Esophagus squamous epithelium (tissue), 5 donors: Measurements from ENCODE around the gene MTFR1L. TPM values are rescaled to one million over a fixed set of nuclear protein-coding genes. Genes with fewer than 3 reads are reported as not detected.
A peak's percentile ranks its signal among the peaks of the same experiment; 100 is the strongest.

Experiments
- DNase-seq: peaks from one replicate; lab custom pipeline; 2025; lab: John Stamatoyannopoulos, UW
- H3K27ac ChIP-seq, 4 donors: fragments of 200-600 bp; sonication (generic); one replicate each; pipeline ENCODE4 v1.5.1; 2016 to 2019; ENCODE audit warnings: mild to moderate bottlenecking in 1 of 4
- H3K27me3 ChIP-seq, 4 donors: fragments of 200-600 bp; sonication (generic); 1 replicate in 3 of 4; 2 replicates in 1 of 4; pipeline versions ENCODE4 v1.5.1 to v1.6.0; 2017 to 2021; ENCODE audit warnings: antibody characterized with exemption in 1 of 4
- H3K36me3 ChIP-seq, 3 donors: fragments of 200-600 bp; sonication (generic); one replicate each; pipeline ENCODE4 v1.5.1; 2016 to 2019
- H3K4me1 ChIP-seq, 3 donors: fragments of 200-600 bp; sonication (generic); one replicate each; pipeline ENCODE4 v1.5.1; 2017 to 2019
- H3K4me3 ChIP-seq, 4 donors: fragments of 200-600 bp; sonication (generic); 1 replicate in 3 of 4; 2 replicates in 1 of 4; pipeline ENCODE4 v1.5.1; 2016 to 2019; ENCODE audit warnings: mild to moderate bottlenecking in 2 of 4, moderate library complexity in 1 of 4
- H3K9me3 ChIP-seq, 3 donors: fragments of 200-600 bp; sonication (generic); one replicate each; pipeline ENCODE4 v1.5.1; 2016 to 2019
- CTCF ChIP-seq, 6 experiments: fragments of 450-650 bp in 4 of 6; fragments of 200-600 bp in 2 of 6; sonication (generic) in 2 of 6; IDR thresholded peaks; one replicate each; pipeline ENCODE4 v1.5.1; 2016 to 2019; ENCODE audit warnings: antibody characterized with exemption in 6 of 6, mild to moderate bottlenecking in 4 of 6, moderate library complexity in 4 of 6
- POLR2A ChIP-seq, 4 donors: fragments of 450-650 bp; IDR thresholded peaks; one replicate each; pipeline ENCODE4 v1.6.1; 2017; ENCODE audit warnings: antibody characterized with exemption in 4 of 4, mild to moderate bottlenecking in 4 of 4, moderate library complexity in 3 of 4
- WGBS, 2 donors: methylation state at CpG; one replicate each; pipeline ENCODE4 v1.1.5; 2018; 5-methylcytosine and 5-hydroxymethylcytosine counted together
- intact Hi-C: fragments of 100-400 bp; cut with DNase I; formaldehyde crosslinking; loops from one replicate; pipeline ENCODE4 v1.15.0; 2022
- total RNA-seq, 4 donors: library from RNA; depleted of rRNA; stranded (reverse); fragments of >200 nt; gene quantifications; one replicate each; pipeline ENCODE4 v1.1.0, GENCODE V29; 2016
- donor health status: DM: yes; HTN: yes; CAD: no.

Gene MTFR1L
- total RNA-seq, 4 donors from 2014 or later, result 24.4 to 53.8 (median 28.3) TPM

GRCh38 chr1:25807480-25808390 lies 12.0 kb upstream of the MTFR1L start:
- peaks cover 3 to 79% (median 16%) of the 10 kb centered on the region in 3 donors for H3K36me3 ChIP-seq
- H3K4me1 ChIP-seq, result peaks cover 29 to 83% (median 53%) of the 10 kb centered on the region in 3 donors
- WGBS, 2 donors, result 92 to 100% methylated on average over 1 to 2 of the region's 20 CpGs
- H3K4me3 ChIP-seq, result no peak overlapping the region
- H3K9me3 ChIP-seq, result no peaks in the 10 kb centered on the region
- intact Hi-C loops, result no loop called here
- TF ChIP-seq CTCF (IDR thresholded peaks at IDR 0.05) (no peak), POLR2A (IDR thresholded peaks at IDR 0.05) (no peak)
- no peaks in the 10 kb centered on the region for H3K27me3 ChIP-seq
- DNase-seq, result no peak
- H3K27ac ChIP-seq, result peak overlapping the region in 1 of 4 donors; percentile 49

GRCh38 chr1:25808481-25809244 lies 11.1 kb upstream of the MTFR1L start:
- Histone ChIP-seq H3K9me3 (no peaks in the 10 kb centered on the region), H3K36me3 (peaks cover 9 to 84% (median 16%) of the 10 kb centered on the region in 3 donors), H3K27me3 (no peaks in the 10 kb centered on the region), H3K4me1 (peaks cover 29 to 74% (median 48%) of the 10 kb centered on the region in 3 donors), H3K4me3 (no peak overlapping the region), H3K27ac (no peak overlapping the region)
- no peak for DNase-seq
- intact Hi-C loops, result no loop called here
- 82 to 94% methylated on average over 9 to 12 of the region's 34 CpGs for WGBS, 2 donors
- TF ChIP-seq CTCF (IDR thresholded peaks at IDR 0.05) (no peak), POLR2A (IDR thresholded peaks at IDR 0.05) (no peak)

- Histone ChIP-seq H3K27me3 (no peaks in the 10 kb centered on the region), H3K9me3 (no peaks in the 10 kb centered on the region), H3K4me3 (no peak overlapping the region), H3K36me3 (peaks cover 16 to 92% (median 17%) of the 10 kb centered on the region in 3 donors), H3K27ac (no peak overlapping the region), H3K4me1 (peaks cover 26 to 66% (median 42%) of the 10 kb centered on the region in 3 donors)
- intact Hi-C loops, result no loop called here
- TF ChIP-seq CTCF (IDR thresholded peaks at IDR 0.05), result no peak
- TF ChIP-seq POLR2A (IDR thresholded peaks at IDR 0.05), result no peak
- 57 to 81% methylated on average over 6 to 9 of the region's 18 CpGs for WGBS, 2 donors
- DNase-seq, result no peak
These were observed 10.3 kb upstream of the MTFR1L start for GRCh38 chr1:25809283-25809926.

GRCh38 chr1:25809929-25810328 lies 9.8 kb upstream of the MTFR1L start:
- H3K9me3 ChIP-seq, result no peaks in the 10 kb centered on the region
- no CpG with 5 or more reads among the region's 7 CpGs for WGBS, 2 donors
- TF ChIP-seq CTCF (IDR thresholded peaks at IDR 0.05), result no peak
- no peak for TF ChIP-seq POLR2A (IDR thresholded peaks at IDR 0.05)
- H3K4me1 ChIP-seq, result peaks cover 24 to 61% (median 36%) of the 10 kb centered on the region in 3 donors
- no peak overlapping the region for H3K4me3 ChIP-seq
- H3K27me3 ChIP-seq, result no peaks in the 10 kb centered on the region
- DNase-seq, result no peak
- H3K36me3 ChIP-seq, result peaks cover 16 to 97% (median 17%) of the 10 kb centered on the region in 3 donors
- intact Hi-C loops, result no loop called here
- H3K27ac ChIP-seq, result peak overlapping the region in 1 of 4 donors; percentile 6
